ENCODE results near the gene PKM.
A peak's percentile ranks its signal among the peaks of the same experiment; 100 is the strongest.

Gene PKM

DNA sequence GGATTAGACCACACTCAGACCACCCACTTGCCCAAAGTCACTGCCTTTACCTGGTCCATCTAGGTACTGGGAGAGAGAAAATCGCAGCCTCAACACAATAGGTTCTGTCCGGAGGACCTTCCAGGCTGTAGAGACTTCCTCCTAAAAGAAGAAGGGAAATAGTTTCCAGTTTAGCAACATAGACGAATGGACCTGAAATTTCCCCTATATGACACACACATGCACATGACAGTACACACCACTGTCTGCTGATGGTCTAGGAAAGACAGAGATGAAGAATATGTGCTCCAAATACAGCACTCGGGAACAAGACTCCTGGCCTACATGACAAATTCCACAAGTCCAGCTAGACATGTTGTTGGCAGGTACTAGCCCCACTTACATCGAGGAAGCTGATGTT, 34.0 kb upstream of the PKM start:
- no peak overlapping the region for H3K9ac ChIP-seq (ENCODE audit: low read length)
- no peak overlapping the region for H3K27ac ChIP-seq (ENCODE audit: low read depth, low read length)
- no peaks in the 10 kb centered on the region for H3K4me1 ChIP-seq (ENCODE audit: control insufficient read depth, insufficient read depth, low read length)
- no peaks in the 10 kb centered on the region for H3K27me3 ChIP-seq (ENCODE audit: control insufficient read depth, insufficient read depth, low read length)
- peaks cover 87% of the 10 kb centered on the region for H3K36me3 ChIP-seq (ENCODE audit: control insufficient read depth, insufficient read depth, low read length)
- H3K4me3 ChIP-seq (ENCODE audit: low read depth, low read length) = no peak overlapping the region
- no peaks in the 10 kb centered on the region for H3K9me3 ChIP-seq (ENCODE audit: control insufficient read depth, insufficient read depth, low read depth, low read length)

DNA sequence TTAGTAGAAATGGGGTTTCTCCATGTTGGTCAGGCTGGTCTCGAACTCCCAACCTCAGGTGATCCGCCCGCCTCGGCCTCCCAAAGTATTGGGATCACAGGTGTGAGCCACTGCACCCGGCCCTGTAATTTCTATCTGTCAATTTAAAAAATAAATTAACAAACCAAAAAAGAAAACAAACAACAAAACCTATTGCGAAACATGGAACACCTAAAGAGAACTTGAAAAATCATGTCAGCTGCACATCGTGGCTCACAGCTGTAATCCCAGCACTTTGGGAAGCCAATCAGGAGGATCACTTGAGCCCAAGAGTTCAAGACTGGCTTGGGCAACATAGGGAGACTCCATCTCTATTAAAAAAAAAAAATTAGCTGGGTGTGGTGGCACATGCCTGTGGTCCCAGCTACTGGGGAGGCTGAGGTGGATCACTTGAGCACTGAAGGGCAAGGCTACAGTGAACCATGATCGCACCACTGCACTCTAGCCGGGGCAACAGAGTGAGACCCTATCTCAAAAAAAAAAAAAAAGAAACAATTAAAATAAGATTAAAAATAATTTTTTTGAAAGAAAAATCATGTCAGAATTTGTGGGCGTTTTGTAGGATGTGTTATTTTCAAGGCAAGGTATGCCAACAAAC, 21.8 kb upstream of the PKM start:
- Histone ChIP-seq H3K36me3 (ENCODE audit: control insufficient read depth, insufficient read depth, low read length) (peaks cover 95% of the 10 kb centered on the region), H3K4me3 (ENCODE audit: low read depth, low read length) (no peak overlapping the region), H3K27ac (ENCODE audit: low read depth, low read length) (no peak overlapping the region), H3K27me3 (ENCODE audit: control insufficient read depth, insufficient read depth, low read length) (no peaks in the 10 kb centered on the region), H3K4me1 (ENCODE audit: control insufficient read depth, insufficient read depth, low read length) (no peaks in the 10 kb centered on the region), H3K9me3 (ENCODE audit: control insufficient read depth, insufficient read depth, low read depth, low read length) (no peaks in the 10 kb centered on the region), H3K9ac (ENCODE audit: low read length) (no peak overlapping the region)

DNA sequence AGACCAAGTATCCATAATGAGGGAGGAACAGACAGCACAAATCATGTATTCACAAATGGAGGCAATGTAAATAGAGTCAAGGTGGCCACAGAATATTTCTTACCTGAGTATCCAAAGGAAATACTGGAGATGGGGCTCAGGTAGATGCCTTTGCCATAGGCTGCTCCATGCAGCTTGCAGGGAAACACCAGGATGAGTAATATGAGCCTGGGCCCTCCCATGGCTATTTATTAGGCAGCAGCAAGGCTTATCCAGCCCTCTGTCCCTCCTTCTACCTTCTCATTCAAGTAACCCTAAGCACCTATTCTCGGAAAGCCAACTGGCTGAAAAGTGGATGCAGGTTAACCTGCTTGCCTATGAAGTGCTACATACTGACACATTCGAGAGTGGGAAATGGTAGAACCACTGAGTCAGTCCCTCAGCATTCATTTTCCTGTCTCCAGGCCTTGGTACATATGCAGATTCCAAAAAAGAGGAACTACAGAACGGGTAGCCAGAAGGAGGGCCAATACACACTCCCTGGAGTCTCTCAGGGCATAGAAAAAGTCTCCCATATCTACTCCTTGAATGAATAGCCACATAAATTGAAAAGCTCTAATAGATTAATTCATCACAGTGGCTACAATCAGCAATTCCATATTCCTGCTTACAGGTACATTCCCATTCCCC, 18.3 kb upstream of the PKM start:
- Histone ChIP-seq H3K4me3 (ENCODE audit: low read depth, low read length) (no peak overlapping the region), H3K27me3 (ENCODE audit: control insufficient read depth, insufficient read depth, low read length) (peaks cover 10% of the 10 kb centered on the region), H3K27ac (ENCODE audit: low read depth, low read length) (no peak overlapping the region), H3K9me3 (ENCODE audit: control insufficient read depth, insufficient read depth, low read depth, low read length) (no peaks in the 10 kb centered on the region), H3K36me3 (ENCODE audit: control insufficient read depth, insufficient read depth, low read length) (peaks cover 79% of the 10 kb centered on the region), H3K4me1 (ENCODE audit: control insufficient read depth, insufficient read depth, low read length) (no peaks in the 10 kb centered on the region), H3K9ac (ENCODE audit: low read length) (no peak overlapping the region)

DNA sequence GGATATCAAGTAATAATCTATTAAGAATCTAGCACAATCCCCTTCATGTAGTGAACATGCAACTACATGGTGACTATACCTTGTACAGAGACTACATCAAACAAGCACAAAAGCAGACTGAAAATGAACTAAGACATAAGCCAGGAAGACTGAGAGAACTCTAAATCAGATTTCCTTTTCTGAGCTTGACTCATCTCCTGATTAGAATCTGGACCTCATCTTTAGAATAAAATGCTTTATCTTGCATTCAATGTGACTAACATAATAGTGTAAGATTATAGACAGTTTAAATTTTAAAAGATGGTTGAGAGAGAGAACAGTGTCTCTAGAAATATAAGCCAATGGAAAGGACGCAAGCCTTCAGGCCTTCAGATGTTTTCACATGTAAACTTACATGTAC, 17.5 kb upstream of the PKM start:
- peaks cover 73% of the 10 kb centered on the region for H3K36me3 ChIP-seq (ENCODE audit: control insufficient read depth, insufficient read depth, low read length)

DNA sequence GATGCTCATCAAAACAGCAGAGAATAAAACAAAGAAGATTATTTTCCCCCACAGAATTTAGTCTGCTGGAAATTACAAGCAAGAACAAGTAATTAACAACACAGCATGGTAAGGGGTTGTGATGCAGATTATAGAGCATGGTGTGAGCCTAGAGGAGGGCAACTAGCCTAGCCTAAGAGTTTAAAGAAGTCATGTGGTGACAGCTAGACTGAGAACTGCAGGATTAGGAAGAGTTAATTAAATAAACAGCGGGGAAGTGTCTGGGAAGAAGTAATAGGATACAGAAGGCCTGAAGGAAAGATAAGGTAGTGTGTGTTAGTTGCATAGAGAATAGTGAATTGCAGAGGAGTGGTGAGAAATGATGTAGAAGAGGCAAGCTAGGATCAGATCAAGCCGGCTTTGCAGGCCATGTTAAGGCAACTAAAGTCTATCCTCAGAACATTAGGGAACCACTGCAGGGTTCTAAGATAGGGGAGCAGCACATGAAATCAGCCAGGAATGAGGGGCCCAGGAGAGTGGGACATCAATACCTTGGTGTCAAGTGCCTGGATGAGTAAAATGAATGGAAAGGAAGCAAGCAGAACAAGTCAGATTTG, 11.9 kb upstream of the PKM start:
- no peaks in the 10 kb centered on the region for H3K9me3 ChIP-seq (ENCODE audit: control insufficient read depth, insufficient read depth, low read depth, low read length)
- H3K9ac ChIP-seq (ENCODE audit: low read length) = no peak overlapping the region
- peaks cover 16% of the 10 kb centered on the region; the same call in 1 of the 2 replicates for H3K4me1 ChIP-seq (ENCODE audit: control insufficient read depth, insufficient read depth, low read length)
- H3K27me3 ChIP-seq (ENCODE audit: control insufficient read depth, insufficient read depth, low read length) = peaks cover 40% of the 10 kb centered on the region
- H3K36me3 ChIP-seq (ENCODE audit: control insufficient read depth, insufficient read depth, low read length) = peaks cover 46% of the 10 kb centered on the region
- H3K27ac ChIP-seq (ENCODE audit: low read depth, low read length) = no peak overlapping the region; the same call in 1 of the 2 replicates
- no peak overlapping the region for H3K4me3 ChIP-seq (ENCODE audit: low read depth, low read length)

More for the DNA sequence above, 17.5 kb upstream of the PKM start:
- no peak overlapping the region for H3K4me3 ChIP-seq (ENCODE audit: low read depth, low read length)
- H3K9me3 ChIP-seq (ENCODE audit: control insufficient read depth, insufficient read depth, low read depth, low read length) = no peaks in the 10 kb centered on the region
- H3K9ac ChIP-seq (ENCODE audit: low read length) = no peak overlapping the region
- peaks cover 18% of the 10 kb centered on the region for H3K27me3 ChIP-seq (ENCODE audit: control insufficient read depth, insufficient read depth, low read length)
- peaks cover 2% of the 10 kb centered on the region; the same call in 1 of the 2 replicates for H3K4me1 ChIP-seq (ENCODE audit: control insufficient read depth, insufficient read depth, low read length)
- no peak overlapping the region for H3K27ac ChIP-seq (ENCODE audit: low read depth, low read length)

DNA sequence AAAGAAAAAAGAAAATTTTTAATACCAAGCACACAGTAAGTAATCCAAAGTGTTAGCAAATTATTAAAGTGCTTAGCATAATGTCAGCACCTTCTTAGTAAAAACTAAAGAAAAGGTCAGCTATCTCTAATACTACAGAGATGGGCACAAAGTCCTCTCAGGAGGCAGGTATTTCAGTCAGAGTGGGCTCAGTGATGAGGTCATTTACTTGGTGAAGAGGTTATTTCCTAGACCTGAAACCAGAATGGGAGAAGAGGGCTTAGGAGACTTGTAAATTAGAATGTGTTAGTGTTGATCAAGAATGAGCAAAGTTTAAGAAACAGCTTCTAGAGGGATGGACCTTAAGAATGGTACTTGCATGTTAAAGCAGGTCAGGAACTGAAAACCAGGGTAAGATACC, 8.7 kb upstream of the PKM start:
- peaks cover 32% of the 10 kb centered on the region; the same call in 1 of the 2 replicates for H3K4me1 ChIP-seq (ENCODE audit: control insufficient read depth, insufficient read depth, low read length)
- H3K4me3 ChIP-seq (ENCODE audit: low read depth, low read length) = no peak overlapping the region
- peaks cover 42% of the 10 kb centered on the region for H3K27me3 ChIP-seq (ENCODE audit: control insufficient read depth, insufficient read depth, low read length)
- no peak overlapping the region for H3K9ac ChIP-seq (ENCODE audit: low read length)
- peaks cover 32% of the 10 kb centered on the region for H3K36me3 ChIP-seq (ENCODE audit: control insufficient read depth, insufficient read depth, low read length)
- no peak overlapping the region for H3K27ac ChIP-seq (ENCODE audit: low read depth, low read length)
- no peaks in the 10 kb centered on the region for H3K9me3 ChIP-seq (ENCODE audit: control insufficient read depth, insufficient read depth, low read depth, low read length)

DNA sequence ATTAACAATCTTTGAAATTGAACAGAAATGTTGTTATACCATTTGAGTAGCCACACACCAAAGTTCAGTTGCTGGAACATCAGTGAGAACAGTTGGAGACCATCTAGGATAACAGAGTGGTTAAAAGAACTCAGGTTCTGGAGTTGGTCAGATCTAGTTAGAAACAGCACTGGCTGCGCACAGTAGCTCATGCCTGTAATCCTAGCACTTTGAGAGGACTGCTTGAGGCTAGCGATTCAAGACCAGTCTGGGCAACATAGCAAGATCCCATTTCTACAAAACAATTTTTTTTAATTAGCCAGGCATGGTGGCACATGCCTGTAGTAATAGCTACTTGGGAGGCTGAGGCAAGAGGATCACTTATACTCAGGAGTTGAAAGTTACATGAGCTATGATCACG, 7.6 kb upstream of the PKM start:
- peaks cover 27% of the 10 kb centered on the region for H3K36me3 ChIP-seq (ENCODE audit: control insufficient read depth, insufficient read depth, low read length)
- H3K27me3 ChIP-seq (ENCODE audit: control insufficient read depth, insufficient read depth, low read length) = peaks cover 40% of the 10 kb centered on the region
- no peak overlapping the region for H3K4me3 ChIP-seq (ENCODE audit: low read depth, low read length)
- no peaks in the 10 kb centered on the region for H3K9me3 ChIP-seq (ENCODE audit: control insufficient read depth, insufficient read depth, low read depth, low read length)
- H3K27ac ChIP-seq (ENCODE audit: low read depth, low read length) = no peak overlapping the region
- peaks cover 30% of the 10 kb centered on the region; the same call in 1 of the 2 replicates for H3K4me1 ChIP-seq (ENCODE audit: control insufficient read depth, insufficient read depth, low read length)
- H3K9ac ChIP-seq (ENCODE audit: low read length) = no peak overlapping the region

DNA sequence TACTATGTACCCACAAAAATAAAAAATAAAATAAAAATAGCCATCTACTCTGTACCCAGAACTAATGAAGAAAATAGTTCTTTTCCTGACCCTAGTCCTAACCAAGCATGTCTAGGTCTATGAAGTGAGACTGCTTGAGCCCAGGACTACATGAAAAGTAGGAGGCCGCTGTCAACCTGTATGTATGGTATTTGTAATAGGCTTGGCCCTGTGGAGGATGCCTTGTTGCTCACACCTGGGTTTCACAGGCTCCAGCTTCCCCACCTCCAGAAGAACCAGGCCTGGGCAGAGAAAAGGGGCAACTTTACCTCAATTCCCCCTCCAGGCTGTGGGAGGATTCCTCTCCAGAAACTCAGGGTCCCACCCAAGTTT, 6.8 kb upstream of the PKM start:
- H3K9ac ChIP-seq (ENCODE audit: low read length) = peak overlapping the region; percentile 6
- H3K4me3 ChIP-seq (ENCODE audit: low read depth, low read length) = no peak overlapping the region
- H3K27me3 ChIP-seq (ENCODE audit: control insufficient read depth, insufficient read depth, low read length) = peaks cover 39% of the 10 kb centered on the region
- no peaks in the 10 kb centered on the region for H3K9me3 ChIP-seq (ENCODE audit: control insufficient read depth, insufficient read depth, low read depth, low read length)
- H3K27ac ChIP-seq (ENCODE audit: low read depth, low read length) = peak overlapping the region; percentile 20; the same call in 1 of the 2 replicates
- peaks cover 24% of the 10 kb centered on the region; the same call in 1 of the 2 replicates for H3K4me1 ChIP-seq (ENCODE audit: control insufficient read depth, insufficient read depth, low read length)
- peaks cover 27% of the 10 kb centered on the region for H3K36me3 ChIP-seq (ENCODE audit: control insufficient read depth, insufficient read depth, low read length)

DNA sequence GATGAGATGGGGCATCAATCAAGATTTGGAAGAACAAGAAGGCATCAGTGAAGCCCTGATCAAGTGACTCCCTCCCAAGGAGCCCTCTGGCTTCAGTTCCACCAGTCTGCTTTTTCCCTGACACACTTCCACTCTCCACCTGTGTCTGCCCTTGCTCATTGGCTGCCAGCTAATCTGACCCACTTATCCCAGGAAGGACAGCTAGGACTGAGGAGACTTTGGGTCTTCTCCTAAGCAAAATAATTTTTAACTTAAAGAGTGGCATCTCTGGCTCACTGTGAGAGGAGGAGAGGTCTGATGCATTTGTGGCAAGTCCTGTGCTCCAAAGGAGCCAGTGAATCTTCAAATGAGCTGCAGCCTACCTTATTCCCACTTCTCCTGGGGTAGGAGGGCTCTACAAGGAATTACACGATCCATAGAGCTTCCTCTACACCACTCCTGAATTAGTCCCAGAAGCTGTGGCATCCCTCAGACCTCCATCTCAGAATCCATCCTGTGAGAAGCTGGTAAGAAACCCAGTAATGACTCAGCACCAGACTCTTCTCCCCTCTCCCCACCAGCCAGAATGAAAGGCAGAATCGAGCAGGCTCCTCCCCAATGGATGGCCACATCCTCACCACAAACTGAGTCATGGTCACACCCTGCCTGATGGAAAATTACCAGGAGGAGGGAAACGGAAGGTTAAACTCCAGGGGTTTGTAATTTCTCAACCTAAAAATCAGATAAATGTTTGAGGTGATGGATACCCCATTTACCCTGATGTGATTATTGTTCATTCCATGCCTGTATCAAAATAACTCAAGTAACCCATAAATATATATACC, 6.3 kb upstream of the PKM start:
- peaks cover 25% of the 10 kb centered on the region for H3K4me1 ChIP-seq (ENCODE audit: control insufficient read depth, insufficient read depth, low read length)
- peak overlapping the region; percentile 77 for H3K9ac ChIP-seq (ENCODE audit: low read length)
- peaks cover 36% of the 10 kb centered on the region for H3K27me3 ChIP-seq (ENCODE audit: control insufficient read depth, insufficient read depth, low read length)

DNA sequence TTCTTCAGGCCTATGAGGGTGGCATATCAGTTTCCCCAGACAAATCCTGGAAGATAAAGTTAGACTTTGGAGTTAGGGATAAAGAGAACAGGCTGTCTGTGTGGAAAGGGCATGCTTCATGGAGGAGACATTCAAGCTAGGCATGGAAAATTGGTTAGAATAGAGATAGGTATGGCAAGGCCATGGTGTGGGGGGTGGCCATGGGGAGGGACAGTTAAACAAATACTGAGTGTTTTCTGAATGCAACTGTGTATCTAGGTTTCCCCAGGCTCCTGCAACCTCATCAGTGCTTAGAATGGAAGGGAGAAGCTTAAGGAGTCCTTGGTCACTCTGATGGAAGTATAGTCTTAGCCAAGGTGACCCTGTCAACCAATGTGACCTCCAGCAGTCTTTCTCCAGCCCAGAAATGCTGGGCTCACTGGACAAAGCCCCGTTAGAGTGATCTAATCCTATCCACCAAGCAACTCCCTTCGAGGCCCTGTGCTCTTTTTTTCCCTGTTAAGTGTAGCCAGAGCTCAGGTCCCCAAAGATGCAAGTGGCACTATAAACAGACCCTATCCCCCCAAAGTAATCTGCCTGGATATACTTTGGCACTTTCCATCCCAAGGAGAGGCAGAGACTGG, 5.5 kb upstream of the PKM start:
- peaks cover 29% of the 10 kb centered on the region for H3K4me1 ChIP-seq (ENCODE audit: control insufficient read depth, insufficient read depth, low read length)

More for the DNA sequence above, 6.3 kb upstream of the PKM start:
- Histone ChIP-seq H3K27ac (ENCODE audit: low read depth, low read length) (peak overlapping the region; percentile 75; the same call in 1 of the 2 replicates), H3K36me3 (ENCODE audit: control insufficient read depth, insufficient read depth, low read length) (peaks cover 24% of the 10 kb centered on the region), H3K4me3 (ENCODE audit: low read depth, low read length) (peak overlapping the region; percentile 39; the same call in 1 of the 2 replicates), H3K9me3 (ENCODE audit: control insufficient read depth, insufficient read depth, low read depth, low read length) (no peaks in the 10 kb centered on the region)

More for the DNA sequence above, 5.5 kb upstream of the PKM start:
- Histone ChIP-seq H3K9ac (ENCODE audit: low read length) (peak overlapping the region; percentile 77), H3K36me3 (ENCODE audit: control insufficient read depth, insufficient read depth, low read length) (peaks cover 17% of the 10 kb centered on the region), H3K27me3 (ENCODE audit: control insufficient read depth, insufficient read depth, low read length) (peaks cover 28% of the 10 kb centered on the region), H3K9me3 (ENCODE audit: control insufficient read depth, insufficient read depth, low read depth, low read length) (no peaks in the 10 kb centered on the region), H3K27ac (ENCODE audit: low read depth, low read length) (no peak overlapping the region; the same call in 1 of the 2 replicates), H3K4me3 (ENCODE audit: low read depth, low read length) (peak overlapping the region; percentile 39; the same call in 1 of the 2 replicates)

Measured in HUES6 (cell line).